Left cardiac atrium (tissue), 4 donors: ENCODE results near the gene OR51B6. TPM values are rescaled to one million over a fixed set of nuclear protein-coding genes. Genes with fewer than 3 reads are reported as not detected.
"Not testable (repeated sequence)": the region's sequence is repeated elsewhere in the genome, so short reads cannot be mapped to it uniquely, and the experiment has no call there.

ENCODE experiments used
- ATAC-seq, 2 donors: fragments of 200-7000 bp; cut with Tn5 transposase; one replicate each; pipeline ENCODE4 v1.9.1; 2020; ENCODE audit warnings: mild to moderate bottlenecking in 2 of 2, moderate library complexity in 2 of 2
- DNase-seq: peaks from one replicate; pipeline ENCODE4 v3.0.0-alpha.2; 2020
- intact Hi-C, 2 donors: fragments of 100-400 bp; cut with DNase I; formaldehyde crosslinking; loops; one replicate each; pipeline versions ENCODE4 v1.14.1 to v1.15.1; 2022 to 2023
- long read RNA-seq: library from polyadenylated mRNA; unstranded; transcript quantifications from one replicate; pipeline ENCODE4 v2.0.0, GENCODE V29; 2021
- total RNA-seq, 2 donors: library from RNA; stranded (reverse); fragmentation: NEBNext Ultra II Directional; extraction: Animal tissue kit (Norgen Biotek cat#: 25700); gene quantifications; one replicate each; pipeline ENCODE4 v1.2.1, GENCODE V29; 2021
- donor health status: DM: no; HTN: yes; CAD: no.
- donor health status: DM: no; HTN: yes; CAD: no; lungs with severe emphysema.
- donor health status: DM: yes; HTN: yes; CAD: no.
- donor health status: Dilated cardiomyopathy.

OR51B6 gene
- not detected for total RNA-seq
- long read RNA-seq: 0 reads

DNA sequence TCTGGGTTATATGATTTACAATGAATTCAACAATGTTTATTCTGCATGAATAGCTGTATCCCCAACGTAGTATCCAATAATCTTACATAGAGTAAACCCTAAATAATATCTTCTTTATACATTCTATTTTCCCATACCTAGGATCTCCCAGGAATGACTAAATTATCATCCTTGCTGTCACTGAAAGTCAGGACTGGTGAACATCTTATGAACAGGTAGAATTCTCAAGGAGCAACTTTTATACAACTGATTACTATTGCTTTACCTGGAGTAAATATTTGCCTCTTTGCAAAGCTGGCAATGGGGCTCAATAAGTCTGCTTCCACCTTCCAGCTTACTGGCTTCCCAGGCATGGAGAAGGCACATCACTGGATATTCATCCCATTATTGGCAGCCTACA is at the start of gene OR51B6:
Gene OR51B6, plus strand, starts transcription at position 301 of the 400 bp plus-strand sequence. Its CDS starts 0 bp downstream, at position 301.
- ATAC-seq: no peak
- intact Hi-C loops: no loop called here
- DNase-seq: no peak

DNA sequence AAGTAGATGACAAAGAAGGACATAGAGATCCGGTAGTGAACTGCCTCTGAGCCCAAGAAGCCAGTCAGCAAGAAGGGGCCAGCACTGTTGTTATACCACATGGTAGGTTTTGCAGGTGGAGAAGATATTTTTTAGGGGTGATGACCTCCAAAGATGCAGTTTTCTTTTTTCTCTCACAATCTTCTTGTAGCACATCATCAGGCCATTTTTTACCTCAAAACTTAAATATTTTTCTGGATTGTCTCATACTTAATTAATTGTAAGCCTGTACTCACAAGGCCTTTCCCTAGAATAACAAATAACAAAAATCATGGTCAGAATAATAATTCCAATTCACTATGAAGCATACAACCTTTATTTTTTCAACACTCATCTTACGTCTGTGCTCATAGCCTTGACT is 49.5 kb upstream of the OR51B6 start, which contains the start of gene OR51B4:
Gene OR51B4, minus strand, starts transcription at position 101 of the 400 bp plus-strand sequence. Its CDS starts 0 bp downstream, at position 101.
- no peak for DNase-seq
- no peak for ATAC-seq
- intact Hi-C loops: no loop called here

DNA sequence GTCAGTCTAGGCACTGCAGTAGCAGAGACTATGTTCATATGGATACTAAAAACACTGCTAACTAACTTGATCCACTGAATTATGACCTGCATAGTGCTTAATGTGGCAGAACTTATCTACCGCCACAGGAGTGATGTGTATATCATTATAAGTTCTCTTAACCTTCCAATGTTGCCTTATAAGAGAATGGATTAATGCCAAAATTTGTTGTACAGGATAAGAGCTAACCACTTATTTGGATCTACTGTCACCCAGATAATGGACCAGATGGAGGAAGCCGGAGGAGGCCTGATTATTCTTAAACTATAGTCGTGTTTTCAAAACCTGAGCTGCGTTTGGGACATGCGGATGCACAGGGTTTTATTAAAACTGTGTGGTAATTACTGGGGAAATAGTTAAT is 47.7 kb upstream of the OR51B6 start:
- intact Hi-C loops: no loop called here
- no peak for ATAC-seq
- no peak for DNase-seq

- intact Hi-C loops: no loop called here
- ATAC-seq (no peak), DNase-seq (no peak)
Observed at GRCh38 chr11:5304046-5304445, 47.3 kb upstream of the OR51B6 start.

GRCh38 chr11:5307256-5308019 is 43.9 kb upstream of the OR51B6 start:
- DNase-seq (no peak), ATAC-seq (no peak)
- intact Hi-C loops: no loop called here

- no peak for ATAC-seq
- intact Hi-C loops: no loop called here
- DNase-seq: no peak
Observed at GRCh38 chr11:5310423-5310822, 40.9 kb upstream of the OR51B6 start.

DNA sequence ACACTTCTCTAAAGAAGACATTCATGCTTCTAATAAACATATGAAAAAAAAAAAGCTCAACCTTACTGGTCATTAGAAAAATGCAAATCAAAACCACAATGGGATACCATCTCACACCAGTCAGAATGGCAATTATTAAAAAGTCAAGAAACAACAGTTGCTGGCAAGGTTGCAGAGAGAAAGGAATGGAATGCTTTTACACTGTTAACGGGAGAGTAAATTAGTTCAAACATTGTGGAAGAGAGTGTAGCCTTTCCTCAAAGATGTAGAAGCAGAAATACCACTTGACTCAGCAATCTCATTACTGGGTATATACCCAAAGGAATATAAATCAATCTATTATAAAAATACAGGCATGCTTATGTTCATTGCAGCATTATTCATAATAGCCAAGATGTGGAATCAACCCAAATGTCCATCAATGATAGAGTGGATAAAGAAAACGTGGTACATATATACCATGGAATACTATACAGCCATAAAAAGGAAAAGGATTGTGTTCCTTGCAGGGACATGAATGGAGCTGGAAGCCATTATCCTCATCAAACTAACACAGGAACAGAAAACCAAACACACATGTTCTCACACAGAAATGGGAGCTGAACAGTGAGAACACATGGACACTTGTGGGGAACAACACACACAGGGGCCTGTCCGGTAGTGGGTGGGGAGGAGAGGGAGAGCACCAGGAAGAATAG is 37.8 kb upstream of the OR51B6 start:
- intact Hi-C loops, DNase-seq, ATAC-seq: not testable (repeated sequence)

DNA sequence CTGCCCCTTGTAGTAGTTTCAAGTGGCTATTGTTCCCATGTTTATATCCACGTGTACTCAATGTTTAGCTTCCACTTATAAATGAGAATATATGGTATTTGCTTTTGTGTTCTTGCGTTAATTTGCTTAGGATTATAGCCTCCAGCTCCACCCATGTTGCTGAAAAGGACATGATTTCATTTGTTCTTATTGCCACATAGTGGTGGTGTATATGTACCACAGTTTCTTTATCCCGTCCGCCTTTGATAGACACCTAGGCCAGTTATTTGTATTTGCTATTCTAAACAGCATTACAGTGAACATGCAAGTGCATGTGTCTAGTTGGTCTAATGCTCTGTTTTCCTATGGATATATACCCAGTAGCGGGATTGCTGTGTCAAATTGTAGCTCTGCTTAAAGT is 34.0 kb upstream of the OR51B6 start:
- DNase-seq: no peak
- ATAC-seq: no peak

GRCh38 chr11:5324197-5324596 is 27.1 kb upstream of the OR51B6 start, which contains the start of gene OR51B2:
Gene OR51B2 (minus strand): TSS chr11:5324297. CDS start chr11:5324297, 0 bp downstream.
- DNase-seq: no peak
- ATAC-seq: no peak
- intact Hi-C loops: no loop called here

More for the DNA sequence above, 34.0 kb upstream of the OR51B6 start:
- intact Hi-C loops: no loop called here

DNA sequence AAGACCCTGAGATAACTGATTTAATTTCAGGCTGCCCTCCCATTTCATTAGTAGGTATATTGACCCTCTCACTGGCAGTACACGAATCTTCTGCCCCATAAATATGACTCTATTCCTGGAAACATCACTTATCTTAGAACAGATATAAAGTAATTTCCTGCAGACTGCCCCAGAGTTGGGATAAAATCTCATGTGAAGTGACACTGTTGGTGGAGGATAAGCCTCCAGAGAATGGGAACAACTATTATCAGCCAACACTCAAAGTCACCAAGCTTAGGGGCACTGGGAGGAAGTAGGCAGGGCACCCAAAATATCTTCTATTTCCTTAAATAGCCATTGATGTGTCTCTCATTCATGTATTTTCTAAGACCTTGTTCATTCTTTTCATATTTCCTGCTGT is 16.1 kb upstream of the OR51B6 start:
- ATAC-seq (no peak), DNase-seq (no peak)
- intact Hi-C loops: no loop called here

DNA sequence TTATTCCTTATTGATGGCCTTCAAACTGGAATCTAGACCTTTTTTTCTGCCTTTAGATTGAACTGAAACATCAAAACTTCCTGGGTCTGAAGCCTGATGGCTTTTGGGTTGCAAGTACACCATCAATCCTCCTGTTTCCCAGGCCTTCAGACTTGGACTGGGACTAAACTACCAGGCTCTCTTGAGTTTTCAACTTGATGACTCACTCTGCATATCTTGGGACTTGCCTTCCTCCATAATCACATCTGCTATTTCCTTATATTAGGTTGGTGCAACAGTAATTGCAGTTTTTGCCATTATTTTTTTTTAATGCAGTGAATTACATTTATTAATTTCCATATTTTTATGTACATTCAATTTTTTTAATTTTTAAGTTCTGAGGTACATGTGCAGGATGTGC is 15.0 kb upstream of the OR51B6 start:
- ATAC-seq (no peak), DNase-seq (no peak)
- intact Hi-C loops: no loop called here

- intact Hi-C loops, ATAC-seq, DNase-seq: not testable (repeated sequence)
Observed at GRCh38 chr11:5337253-5337652, 14.1 kb upstream of the OR51B6 start.

DNA sequence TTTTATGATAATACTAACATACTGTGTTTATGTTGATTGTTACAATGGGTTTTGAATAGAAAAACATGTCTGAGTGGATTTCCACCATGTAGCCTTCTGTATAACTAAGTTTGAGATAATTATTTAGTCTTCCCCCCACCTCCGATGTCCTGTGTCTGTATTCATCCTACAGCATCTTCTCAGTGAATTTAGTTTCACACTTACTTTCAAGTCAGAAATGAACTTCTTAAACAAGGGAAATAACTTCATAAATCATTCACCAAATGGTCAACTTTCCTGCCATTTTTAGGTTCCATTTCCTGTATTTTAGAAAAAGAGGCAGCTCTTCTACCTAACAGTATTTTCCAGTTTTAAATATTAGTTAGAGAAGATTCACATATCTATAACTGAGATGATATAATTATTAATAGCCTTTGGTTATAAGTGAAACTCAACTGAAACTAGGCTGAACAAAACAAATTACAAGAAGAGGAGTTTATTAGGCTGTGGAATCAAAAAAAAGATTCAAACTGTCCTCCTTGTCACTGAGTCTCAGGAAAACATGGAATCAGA is 11.5 kb upstream of the OR51B6 start:
- intact Hi-C loops: no loop called here
- ATAC-seq: no peak
- DNase-seq: no peak

DNA sequence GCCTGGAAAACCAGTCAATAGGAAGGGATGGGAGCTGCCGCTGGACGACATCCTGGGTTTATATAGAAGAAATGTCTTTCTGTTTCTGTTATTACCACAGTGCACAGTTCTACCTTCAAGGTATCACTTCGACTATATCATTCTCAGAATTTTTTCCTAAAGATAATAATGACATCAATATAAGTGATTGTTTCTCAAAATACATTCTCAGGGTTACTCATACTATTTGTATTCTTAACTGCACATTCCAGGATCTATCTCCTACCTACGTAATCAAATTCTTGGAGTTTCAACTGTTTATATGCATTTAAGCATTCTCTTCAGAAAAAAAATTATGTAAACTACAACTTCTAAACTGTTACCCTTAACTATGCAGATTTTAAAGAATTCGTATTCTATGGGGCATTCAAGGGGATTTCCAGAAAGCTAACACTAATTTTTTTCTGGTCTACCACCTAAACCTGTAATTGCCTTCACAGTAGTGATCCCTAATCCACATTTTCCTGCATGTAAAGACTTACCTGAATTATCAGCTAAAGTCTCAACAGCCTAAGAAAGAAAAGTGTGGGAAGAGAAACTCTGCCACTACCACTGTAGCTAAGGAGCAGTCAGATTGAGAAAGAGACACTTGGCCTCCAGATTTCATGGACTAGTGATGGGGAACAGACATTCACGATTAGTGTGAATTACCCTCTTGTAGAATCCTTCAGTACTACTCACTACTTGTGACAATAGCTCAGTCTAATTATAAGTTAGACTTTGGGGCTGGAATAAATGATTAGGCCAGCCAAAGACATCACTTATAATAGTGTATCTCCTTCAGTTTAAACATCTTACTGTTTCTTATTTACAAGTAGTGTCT is 7.6 kb upstream of the OR51B6 start, which contains the start of gene OR51B5:
Gene OR51B5, minus strand, starts transcription at position 51 of the 862 bp plus-strand sequence. Its CDS starts 0 bp downstream, at position 51.
- DNase-seq (no peak), ATAC-seq (no peak)
- intact Hi-C loops: no loop called here

- ATAC-seq: no peak
- intact Hi-C loops: no loop called here
- DNase-seq: no peak
Observed at GRCh38 chr11:5345831-5346230, 5.5 kb upstream of the OR51B6 start.

- intact Hi-C loops: no loop called here
- ATAC-seq: no peak
- DNase-seq: no peak
Observed at GRCh38 chr11:5348551-5349194, 2.6 kb upstream of the OR51B6 start.

DNA sequence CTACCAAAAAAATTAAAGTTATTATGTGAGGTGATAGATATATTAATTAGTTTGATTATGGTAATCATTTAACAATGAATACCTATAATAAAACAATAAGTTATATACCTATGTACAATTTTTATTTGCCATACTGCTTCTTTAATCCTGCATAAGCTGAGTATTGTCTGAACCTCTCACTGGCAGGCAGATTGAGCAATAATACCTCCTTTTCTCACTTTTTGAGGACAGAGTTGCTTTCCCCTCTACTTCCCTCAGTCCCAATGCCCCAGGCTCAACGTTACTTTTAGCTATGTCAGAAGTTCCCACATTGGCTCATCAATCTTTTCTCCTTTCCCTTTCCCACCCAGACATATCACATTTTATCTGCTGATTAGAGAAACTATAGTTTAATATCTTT is 1.8 kb upstream of the OR51B6 start:
- DNase-seq (no peak), ATAC-seq (no peak)
- intact Hi-C loops: no loop called here

DNA sequence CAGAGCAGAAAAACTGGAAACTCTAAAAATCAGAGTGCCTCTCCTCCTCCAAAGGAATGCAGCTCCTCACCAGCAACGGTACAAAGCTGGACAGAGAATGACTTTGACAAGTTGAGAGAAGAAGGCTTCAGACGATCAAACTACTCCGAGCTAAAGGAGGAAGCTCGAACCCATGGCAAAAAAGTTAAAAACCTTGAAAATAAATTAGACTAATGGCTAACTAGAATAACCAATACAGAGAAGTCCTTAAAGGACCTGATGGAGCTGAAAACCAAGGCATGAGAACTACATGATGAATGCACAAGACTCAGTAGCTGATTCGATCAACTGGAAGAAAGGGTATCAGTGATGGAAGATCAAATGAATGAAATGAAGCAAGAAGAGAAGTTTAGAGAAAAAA is 4.7 kb downstream of the OR51B6 start:
- intact Hi-C loops, ATAC-seq, DNase-seq: not testable (repeated sequence)
